ENCODE results near the gene AMER3. TPM values are rescaled to one million over a fixed set of nuclear protein-coding genes. Genes with fewer than 3 reads are reported as not detected.

AMER3 gene
- total and polyA plus RNA-seq, 2 donors (not counting 1 experiment from before 2014, with no cell fraction given): not detected

GRCh38 chr2:130765464-130765863 is 10.1 kb downstream of the AMER3 start:
- Histone ChIP-seq H3K36me3 (ENCODE audit: control insufficient read depth, insufficient read depth, low read length) (no peaks in the 10 kb centered on the region), H3K9ac (ENCODE audit: insufficient read depth, low read length) (no peak overlapping the region), H3K4me3 (replicated peaks in 1 of 4; ENCODE audit: control extremely low read depth in 1 of 4, insufficient read depth in 1 of 4, low read depth in 3 of 4, low read length in 4 of 4) (no peak overlapping the region), H3K27me3 (ENCODE audit: control insufficient read depth, insufficient read depth, low read length) (no peaks in the 10 kb centered on the region), H3K79me2 (ENCODE audit: control insufficient read depth, insufficient read depth, low read length) (no peaks in the 10 kb centered on the region), H4K20me1 (ENCODE audit: control insufficient read depth, extremely low read depth, insufficient read depth, low read length) (no peaks in the 10 kb centered on the region), H3K4me1 (ENCODE audit: control insufficient read depth, extremely low read depth, insufficient read depth, low read length) (no peaks in the 10 kb centered on the region), H3K27ac (ENCODE audit: insufficient read depth, low read length) (no peak overlapping the region), H2AFZ (ENCODE audit: low read length) (no peak overlapping the region), H3K4me2 (ENCODE audit: extremely low read depth, insufficient read depth, low read length) (no peak overlapping the region), H3K9me3 (ENCODE audit: control insufficient read depth, insufficient read depth, low read depth, low read length) (no peaks in the 10 kb centered on the region)
- no peak for DNase-seq (ENCODE audit: low read depth in 2 of 2)
- TF ChIP-seq EZH2 (IDR thresholded peaks at IDR 0.05; ENCODE audit: low read length, missing control alignments) (no peak), CTCF (conservative IDR thresholded peaks at IDR 0.05 in 1 of 2, IDR thresholded peaks at IDR 0.05 in 1 of 2; ENCODE audit: low read depth in 1 of 2, low read length in 2 of 2) (no peak)

- Histone ChIP-seq H3K9ac (ENCODE audit: insufficient read depth, low read length) (no peak overlapping the region), H4K20me1 (ENCODE audit: control insufficient read depth, extremely low read depth, insufficient read depth, low read length) (no peaks in the 10 kb centered on the region), H3K36me3 (ENCODE audit: control insufficient read depth, insufficient read depth, low read length) (no peaks in the 10 kb centered on the region), H3K27me3 (ENCODE audit: control insufficient read depth, insufficient read depth, low read length) (no peaks in the 10 kb centered on the region), H3K27ac (ENCODE audit: insufficient read depth, low read length) (no peak overlapping the region), H3K9me3 (ENCODE audit: control insufficient read depth, insufficient read depth, low read depth, low read length) (no peaks in the 10 kb centered on the region), H3K79me2 (ENCODE audit: control insufficient read depth, insufficient read depth, low read length) (no peaks in the 10 kb centered on the region), H2AFZ (ENCODE audit: low read length) (no peak overlapping the region), H3K4me2 (ENCODE audit: extremely low read depth, insufficient read depth, low read length) (no peak overlapping the region), H3K4me3 (replicated peaks in 1 of 4; ENCODE audit: control extremely low read depth in 1 of 4, insufficient read depth in 1 of 4, low read depth in 3 of 4, low read length in 4 of 4) (no peak overlapping the region), H3K4me1 (ENCODE audit: control insufficient read depth, extremely low read depth, insufficient read depth, low read length) (no peaks in the 10 kb centered on the region)
- TF ChIP-seq EZH2 (IDR thresholded peaks at IDR 0.05; ENCODE audit: low read length, missing control alignments) (no peak), CTCF (conservative IDR thresholded peaks at IDR 0.05 in 1 of 2, IDR thresholded peaks at IDR 0.05 in 1 of 2; ENCODE audit: low read depth in 1 of 2, low read length in 2 of 2) (no peak)
- no peak for DNase-seq (ENCODE audit: low read depth in 2 of 2)
Observed at GRCh38 chr2:130766037-130766436, 10.7 kb downstream of the AMER3 start.

GRCh38 chr2:130766711-130767407 is 11.5 kb downstream of the AMER3 start:
- Histone ChIP-seq H3K9ac (ENCODE audit: insufficient read depth, low read length) (no peak overlapping the region), H3K36me3 (ENCODE audit: control insufficient read depth, insufficient read depth, low read length) (no peaks in the 10 kb centered on the region), H2AFZ (ENCODE audit: low read length) (no peak overlapping the region), H3K4me2 (ENCODE audit: extremely low read depth, insufficient read depth, low read length) (no peak overlapping the region), H3K4me3 (replicated peaks in 1 of 4; ENCODE audit: control extremely low read depth in 1 of 4, insufficient read depth in 1 of 4, low read depth in 3 of 4, low read length in 4 of 4) (no peak overlapping the region), H3K9me3 (ENCODE audit: control insufficient read depth, insufficient read depth, low read depth, low read length) (no peaks in the 10 kb centered on the region), H3K4me1 (ENCODE audit: control insufficient read depth, extremely low read depth, insufficient read depth, low read length) (no peaks in the 10 kb centered on the region), H3K79me2 (ENCODE audit: control insufficient read depth, insufficient read depth, low read length) (no peaks in the 10 kb centered on the region), H4K20me1 (ENCODE audit: control insufficient read depth, extremely low read depth, insufficient read depth, low read length) (no peaks in the 10 kb centered on the region), H3K27ac (ENCODE audit: insufficient read depth, low read length) (no peak overlapping the region), H3K27me3 (ENCODE audit: control insufficient read depth, insufficient read depth, low read length) (no peaks in the 10 kb centered on the region)
- DNase-seq (ENCODE audit: low read depth in 2 of 2): no peak
- TF ChIP-seq CTCF (conservative IDR thresholded peaks at IDR 0.05 in 1 of 2, IDR thresholded peaks at IDR 0.05 in 1 of 2; ENCODE audit: low read depth in 1 of 2, low read length in 2 of 2) (no peak), EZH2 (IDR thresholded peaks at IDR 0.05; ENCODE audit: low read length, missing control alignments) (no peak)

All from fibroblast of lung (primary cell).